Esophagus squamous epithelium (tissue), 5 donors: ENCODE data around the gene HOXB6. TPM values are rescaled to one million over a fixed set of nuclear protein-coding genes. Genes with fewer than 3 reads are reported as not detected.
A peak's percentile ranks its signal among the peaks of the same experiment; 100 is the strongest.

Source experiments
- DNase-seq: peaks from one replicate; lab custom pipeline; 2025; lab: John Stamatoyannopoulos, UW
- H3K27ac ChIP-seq, 4 donors: fragments of 200-600 bp; sonication (generic); one replicate each; pipeline ENCODE4 v1.5.1; 2016 to 2019; ENCODE audit warnings: mild to moderate bottlenecking in 1 of 4
- H3K27me3 ChIP-seq, 4 donors: fragments of 200-600 bp; sonication (generic); 1 replicate in 3 of 4; 2 replicates in 1 of 4; pipeline versions ENCODE4 v1.5.1 to v1.6.0; 2017 to 2021; ENCODE audit warnings: antibody characterized with exemption in 1 of 4
- H3K36me3 ChIP-seq, 3 donors: fragments of 200-600 bp; sonication (generic); one replicate each; pipeline ENCODE4 v1.5.1; 2016 to 2019
- H3K4me1 ChIP-seq, 3 donors: fragments of 200-600 bp; sonication (generic); one replicate each; pipeline ENCODE4 v1.5.1; 2017 to 2019
- H3K4me3 ChIP-seq, 4 donors: fragments of 200-600 bp; sonication (generic); 1 replicate in 3 of 4; 2 replicates in 1 of 4; pipeline ENCODE4 v1.5.1; 2016 to 2019; ENCODE audit warnings: mild to moderate bottlenecking in 2 of 4, moderate library complexity in 1 of 4
- H3K9me3 ChIP-seq, 3 donors: fragments of 200-600 bp; sonication (generic); one replicate each; pipeline ENCODE4 v1.5.1; 2016 to 2019
- POLR2A ChIP-seq, 4 donors: fragments of 450-650 bp; IDR thresholded peaks; one replicate each; pipeline ENCODE4 v1.6.1; 2017; ENCODE audit warnings: antibody characterized with exemption in 4 of 4, mild to moderate bottlenecking in 4 of 4, moderate library complexity in 3 of 4
- WGBS, 2 donors: methylation state at CpG; one replicate each; pipeline ENCODE4 v1.1.5; 2018; 5-methylcytosine and 5-hydroxymethylcytosine counted together
- intact Hi-C: fragments of 100-400 bp; cut with DNase I; formaldehyde crosslinking; loops from one replicate; pipeline ENCODE4 v1.15.0; 2022
- total RNA-seq, 4 donors: library from RNA; depleted of rRNA; stranded (reverse); fragments of >200 nt; gene quantifications; one replicate each; pipeline ENCODE4 v1.1.0, GENCODE V29; 2016
- TF ChIP-seq, protein P1 (sequence below), 6 experiments: fragments of 450-650 bp in 4 of 6; fragments of 200-600 bp in 2 of 6; sonication (generic) in 2 of 6; IDR thresholded peaks; one replicate each; pipeline ENCODE4 v1.5.1; 2016 to 2019; ENCODE audit warnings: antibody characterized with exemption in 6 of 6, mild to moderate bottlenecking in 4 of 6, moderate library complexity in 4 of 6
- donor health status: DM: yes; HTN: yes; CAD: no.

The HOXB6 gene
- total RNA-seq, 4 donors from 2014 or later = 1.3 to 3.1 TPM; not detected in 2

DNA sequence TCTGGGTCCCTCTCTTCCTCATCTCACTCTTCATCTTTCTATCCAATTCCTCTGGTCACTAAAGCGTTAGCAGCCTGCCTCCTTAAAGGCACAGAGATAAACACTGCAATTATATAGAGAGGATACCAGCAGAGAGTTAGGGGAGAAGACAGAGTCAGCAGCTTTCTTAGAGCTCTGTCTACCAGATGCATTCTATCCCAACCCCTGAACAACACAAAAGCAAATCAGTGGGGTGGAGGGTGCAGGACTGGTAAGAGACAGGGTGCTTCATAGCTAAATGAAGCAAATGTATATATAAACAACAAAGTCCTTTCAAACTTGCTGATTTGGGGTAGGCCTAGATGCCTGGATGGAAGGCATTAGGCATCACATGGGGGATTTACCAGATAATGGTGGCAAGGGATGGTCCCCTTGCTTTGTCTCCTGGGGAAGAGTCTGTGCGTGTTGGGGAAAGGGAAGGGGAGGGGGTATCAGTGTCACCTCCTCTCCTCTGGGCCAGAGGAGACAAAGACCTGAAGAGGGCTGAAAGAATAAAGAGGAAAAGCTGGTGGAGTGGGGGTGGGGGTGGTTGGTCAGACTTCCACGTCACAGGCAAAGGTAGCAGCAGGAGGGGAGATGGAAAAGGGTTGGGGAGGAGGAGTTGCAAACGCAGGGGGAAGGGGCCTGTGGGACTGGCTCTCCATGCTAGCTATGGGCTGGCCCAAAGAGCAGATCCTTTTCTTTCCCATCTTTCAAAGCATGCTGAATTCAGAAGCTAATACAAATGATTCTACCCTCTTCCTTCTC, 38.7 kb downstream of the HOXB6 start:
- DNase-seq = no peak
- TF ChIP-seq POLR2A (IDR thresholded peaks at IDR 0.05) = no peak
- TF ChIP-seq, protein P1, sequence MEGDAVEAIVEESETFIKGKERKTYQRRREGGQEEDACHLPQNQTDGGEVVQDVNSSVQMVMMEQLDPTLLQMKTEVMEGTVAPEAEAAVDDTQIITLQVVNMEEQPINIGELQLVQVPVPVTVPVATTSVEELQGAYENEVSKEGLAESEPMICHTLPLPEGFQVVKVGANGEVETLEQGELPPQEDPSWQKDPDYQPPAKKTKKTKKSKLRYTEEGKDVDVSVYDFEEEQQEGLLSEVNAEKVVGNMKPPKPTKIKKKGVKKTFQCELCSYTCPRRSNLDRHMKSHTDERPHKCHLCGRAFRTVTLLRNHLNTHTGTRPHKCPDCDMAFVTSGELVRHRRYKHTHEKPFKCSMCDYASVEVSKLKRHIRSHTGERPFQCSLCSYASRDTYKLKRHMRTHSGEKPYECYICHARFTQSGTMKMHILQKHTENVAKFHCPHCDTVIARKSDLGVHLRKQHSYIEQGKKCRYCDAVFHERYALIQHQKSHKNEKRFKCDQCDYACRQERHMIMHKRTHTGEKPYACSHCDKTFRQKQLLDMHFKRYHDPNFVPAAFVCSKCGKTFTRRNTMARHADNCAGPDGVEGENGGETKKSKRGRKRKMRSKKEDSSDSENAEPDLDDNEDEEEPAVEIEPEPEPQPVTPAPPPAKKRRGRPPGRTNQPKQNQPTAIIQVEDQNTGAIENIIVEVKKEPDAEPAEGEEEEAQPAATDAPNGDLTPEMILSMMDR (IDR thresholded peaks at IDR 0.05) = no peak
- Histone ChIP-seq H3K9me3 (no peaks in the 10 kb centered on the region), H3K36me3 (no peaks in the 10 kb centered on the region), H3K4me1 (peaks cover 13 to 96% (median 69%) of the 10 kb centered on the region in 3 donors), H3K27me3 (peaks cover 0 to 92% (median 3%) of the 10 kb centered on the region in 4 donors), H3K4me3 (no peak overlapping the region), H3K27ac (peak overlapping the region in 3 of 4 donors; percentile 91 to 93 (median 92))
- intact Hi-C loops = no loop called here
- 53 to 76% methylated on average over 3 to 4 of the region's 4 CpGs for WGBS, 2 donors

DNA sequence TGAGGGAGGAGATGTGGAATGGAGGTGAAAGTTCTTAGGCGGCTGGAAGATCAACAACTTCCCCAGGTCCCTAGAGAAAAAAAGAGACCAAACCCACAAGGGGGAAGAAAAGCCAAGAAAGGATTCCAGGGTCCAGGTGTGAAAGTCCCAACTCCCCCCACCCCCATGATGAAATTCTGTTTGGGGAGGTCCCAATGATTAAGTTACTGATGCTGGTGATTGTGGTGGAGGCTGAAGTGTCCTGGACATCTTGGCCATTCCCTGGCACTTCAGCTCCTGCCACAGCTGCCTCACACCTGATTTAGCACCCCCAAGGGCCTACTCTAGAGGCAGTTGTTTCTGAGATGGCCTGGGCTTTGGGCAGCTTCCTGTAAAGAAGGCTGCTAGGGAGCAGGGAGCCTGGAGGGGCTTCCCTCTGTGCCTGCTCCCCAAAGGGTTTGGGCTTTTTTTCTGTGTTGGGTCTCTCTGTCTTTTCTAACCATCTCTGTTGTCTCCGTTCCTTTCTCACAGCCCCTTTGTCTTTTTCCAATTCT, 39.7 kb downstream of the HOXB6 start:
- intact Hi-C loops = no loop called here
- no peak for DNase-seq
- H3K4me3 ChIP-seq = peak overlapping the region in 3 of 4 donors; percentile 37 to 71 (median 55)
- H3K9me3 ChIP-seq = no peaks in the 10 kb centered on the region
- peaks cover 0 to 89% (median 2%) of the 10 kb centered on the region in 4 donors for H3K27me3 ChIP-seq
- H3K4me1 ChIP-seq = peaks cover 17 to 97% (median 77%) of the 10 kb centered on the region in 3 donors
- WGBS, 2 donors = 60 to 73% methylated on average over 2 of the region's 2 CpGs
- H3K36me3 ChIP-seq = no peaks in the 10 kb centered on the region
- peak overlapping the region; percentile 89 to 92 (median 91) for H3K27ac ChIP-seq
- no peak for TF ChIP-seq POLR2A (IDR thresholded peaks at IDR 0.05)
- TF ChIP-seq, protein P1 (IDR thresholded peaks at IDR 0.05) = no peak

DNA sequence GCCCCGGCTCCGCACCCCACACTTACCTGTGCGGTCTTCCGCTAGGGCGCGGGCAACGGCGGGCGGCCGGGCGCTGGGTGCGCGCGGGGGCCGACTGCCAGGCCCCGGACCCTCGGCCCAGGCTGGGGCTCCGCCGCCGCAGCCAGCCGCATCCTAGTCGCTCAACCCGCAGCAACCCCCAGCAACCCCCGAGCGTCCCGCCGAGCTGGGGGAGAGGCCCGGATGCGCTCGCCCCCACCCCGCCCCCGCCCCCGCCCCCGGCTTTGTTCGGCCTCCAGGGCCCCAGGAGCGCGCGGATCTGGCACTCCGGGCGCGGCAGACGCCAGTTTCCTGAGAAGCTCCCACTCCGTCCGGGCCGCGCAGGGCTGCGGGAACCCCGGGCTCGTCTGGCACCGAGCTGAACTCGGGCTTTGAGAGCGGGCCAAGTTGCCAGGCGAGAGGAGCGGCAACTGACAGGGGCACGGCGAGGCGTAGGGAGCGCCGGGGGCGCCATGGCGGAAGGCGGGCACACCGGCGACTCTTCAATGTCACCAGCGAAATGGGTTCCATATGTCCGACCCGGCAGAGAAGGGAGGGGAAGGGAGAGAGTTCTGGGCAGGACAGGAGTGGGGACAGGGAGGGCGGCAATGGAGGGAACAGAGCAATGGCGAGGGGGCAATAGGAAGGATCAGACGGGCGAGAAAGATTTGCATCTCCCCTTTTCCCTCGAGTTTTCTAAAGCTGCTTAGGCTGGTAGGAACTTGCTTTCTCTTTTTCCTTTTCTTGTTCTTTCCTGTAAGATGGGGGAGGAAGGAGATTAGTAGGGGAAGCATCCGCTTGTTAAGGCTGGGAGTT, 40.4 kb downstream of the HOXB6 start:
- Histone ChIP-seq H3K27ac (peak overlapping the region; percentile 89 to 92 (median 91)), H3K36me3 (no peaks in the 10 kb centered on the region), H3K9me3 (no peaks in the 10 kb centered on the region), H3K4me1 (peaks cover 17 to 97% (median 77%) of the 10 kb centered on the region in 3 donors), H3K4me3 (peak overlapping the region; percentile 33 to 71 (median 46)), H3K27me3 (peaks cover 0 to 83% (median under 1%) of the 10 kb centered on the region in 4 donors)
- WGBS, 2 donors = 19 to 22% methylated on average over 8 to 13 of the region's 73 CpGs
- intact Hi-C loops = no loop called here
- DNase-seq = no peak
- TF ChIP-seq, protein P1 (IDR thresholded peaks at IDR 0.05) = no peak
- TF ChIP-seq POLR2A (IDR thresholded peaks at IDR 0.05) = peak in 1 of 4 donors; percentile 6

DNA sequence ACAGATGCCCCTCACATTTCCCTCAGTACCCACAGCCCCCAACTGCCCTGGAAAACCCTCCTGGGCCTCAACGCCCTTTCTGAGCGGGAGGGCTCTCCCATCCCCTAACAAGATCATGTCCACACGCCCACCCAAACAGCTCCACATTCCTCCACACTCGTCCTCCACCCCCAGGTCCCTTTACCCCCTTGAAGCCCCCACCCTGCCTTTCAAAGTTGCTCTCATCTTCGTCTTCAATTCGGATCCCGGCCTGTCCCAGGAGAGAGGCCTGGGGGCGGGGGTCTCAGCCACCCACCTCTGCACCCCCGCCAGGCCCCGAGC, 41.0 kb downstream of the HOXB6 start:
- H3K4me1 ChIP-seq = peaks cover 17 to 97% (median 81%) of the 10 kb centered on the region in 3 donors
- H3K27me3 ChIP-seq = peaks cover 0 to 77% (median 0%) of the 10 kb centered on the region in 4 donors
- peak overlapping the region; percentile 89 to 92 (median 91) for H3K27ac ChIP-seq
- TF ChIP-seq, protein P1 (IDR thresholded peaks at IDR 0.05) = no peak
- no peak for TF ChIP-seq POLR2A (IDR thresholded peaks at IDR 0.05)
- no peaks in the 10 kb centered on the region for H3K36me3 ChIP-seq
- WGBS, 2 donors = 14 to 18% methylated on average over 4 to 6 of the region's 10 CpGs
- intact Hi-C loops = no loop called here
- H3K4me3 ChIP-seq = peak overlapping the region; percentile 33 to 71 (median 46)
- H3K9me3 ChIP-seq = no peaks in the 10 kb centered on the region
- DNase-seq = no peak
